Panc1 (cell line): Measurements from ENCODE around the gene RGMA. TPM values are rescaled to one million over a fixed set of nuclear protein-coding genes. Genes with fewer than 3 reads are reported as not detected.

ENCODE experiments used
- ATAC-seq: fragments of 200-7000 bp; cut with Tn5 transposase; 2 replicates; pipeline ENCODE4 v1.9.1; 2020; ENCODE audit warnings: mild to moderate bottlenecking, moderate library complexity
- BruUV-seq: library from RNA; stranded (reverse); fragments of 400-500 nt; replicated peaks from 2 replicates; lab custom pipeline; 2021; lab: Mats Ljungman, UMichigan
- CTCF ChIA-PET: fragments of 300-600 bp; sonication (Branson Sonifier 250); formaldehyde crosslinking; loops from one replicate; lab custom pipeline; 2022; ENCODE audit warnings: antibody characterized with exemption; lab: Charles Lee
- POLR2A ChIA-PET: fragments of 300-600 bp; sonication (Branson Sonifier 250); formaldehyde crosslinking; loops from one replicate; lab custom pipeline; 2022; ENCODE audit warnings: antibody characterized with exemption; lab: Charles Lee
- DNase-seq: peaks from one replicate; pipeline ENCODE4 v3.0.0-alpha.2; 2010; ENCODE audit warnings: low read depth, low spot score
- H3K27ac ChIP-seq: 2 replicates; pipeline ENCODE4 v1.5.1; 2011; ENCODE audit warnings: mild to moderate bottlenecking, low read length, inconsistent platforms
- H3K27me3 ChIP-seq: fragments of 200-500 bp; sonication (Bioruptor generic); 2 replicates; pipeline ENCODE4 v1.6.0; 2014; ENCODE audit warnings: low read length, inconsistent platforms; ENCODE audit not compliant: control insufficient read depth, insufficient read depth
- H3K36me3 ChIP-seq: fragments of 200-500 bp; sonication (Bioruptor generic); 2 replicates; pipeline ENCODE4 v1.5.1; 2014; ENCODE audit warnings: inconsistent platforms, mild to moderate bottlenecking, low read length, moderate library complexity; ENCODE audit not compliant: control insufficient read depth, insufficient read depth
- H3K4me1 ChIP-seq: 2 replicates; pipeline ENCODE4 v1.5.1; 2011; ENCODE audit warnings: inconsistent platforms, mild to moderate bottlenecking, low read length, moderate library complexity; ENCODE audit not compliant: control insufficient read depth, insufficient read depth
- H3K4me3 ChIP-seq, 2 experiments: 2 replicates each; pipeline ENCODE4 v1.5.1; 2011 to 2012; ENCODE audit warnings: low read depth in 2 of 2, low read length in 2 of 2, mild to moderate bottlenecking in 2 of 2, inconsistent platforms in 1 of 2, moderate library complexity in 1 of 2
- H3K9me3 ChIP-seq: fragments of 200-500 bp; sonication (Bioruptor generic); 2 replicates; pipeline ENCODE4 v1.5.1; 2014; ENCODE audit warnings: low read depth, mild to moderate bottlenecking, inconsistent platforms, low read length, moderate library complexity; ENCODE audit not compliant: control insufficient read depth, insufficient read depth
- CTCF ChIP-seq: fragments of 450-650 bp; IDR thresholded peaks from 2 replicates; pipeline ENCODE4 v1.5.1; 2017; ENCODE audit warnings: mild to moderate bottlenecking
- POLR2AphosphoS5 ChIP-seq: IDR thresholded peaks from 2 replicates; pipeline ENCODE4 v1.6.1; 2012; ENCODE audit warnings: mild to moderate bottlenecking, low read depth, low read length, moderate library complexity
- SIN3A ChIP-seq: IDR thresholded peaks from 2 replicates; pipeline ENCODE4 v1.6.1; 2012; ENCODE audit warnings: low read depth, mild to moderate bottlenecking, low read length, moderate library complexity, borderline replicate concordance; ENCODE audit not compliant: insufficient read depth
- TCF7L2 ChIP-seq: IDR thresholded peaks from 2 replicates; pipeline ENCODE4 v1.6.1; 2011; ENCODE audit warnings: mild to moderate bottlenecking, low read depth, low read length, inconsistent platforms
- in situ Hi-C: cut with HindIII; loops from 2 replicates; pipeline ENCODE4 v1.10.0; 2016; ENCODE audit warnings: low sequenced_read_pairs, low pct_unique_long_range_greater_than_20kb
- intact Hi-C: fragments of 100-400 bp; cut with micrococcal nuclease; formaldehyde crosslinking; loops from one replicate; pipeline ENCODE4 v1.10.0; 2022; ENCODE audit not compliant: unreplicated experiment
- total RNA-seq: library from RNA; stranded (reverse); gene quantifications from one replicate; pipeline ENCODE4 v1.2.1, GENCODE V29; 2021; ENCODE audit not compliant: unreplicated experiment
- TF ChIP-seq, protein P1 (sequence below), 2 experiments: IDR thresholded peaks; 2 replicates each; pipeline ENCODE4 v1.6.1; 2011 to 2012; ENCODE audit warnings: low read depth in 2 of 2, control low read depth in 1 of 2, low read length in 1 of 2, mild to moderate bottlenecking in 1 of 2, moderate library complexity in 1 of 2; ENCODE audit not compliant: insufficient read depth in 1 of 2

RGMA gene
- total RNA-seq, 1 experiment from 2014 or later, result 0.62 TPM

- peaks cover 47% of the 10 kb centered on the region for H3K27me3 ChIP-seq
- H3K36me3 ChIP-seq, result no peaks in the 10 kb centered on the region
- no peaks in the 10 kb centered on the region for H3K4me1 ChIP-seq
- CTCF ChIA-PET, result no interaction called here
- H3K9me3 ChIP-seq, result no peaks in the 10 kb centered on the region
- no peak overlapping the region for H3K4me3 ChIP-seq
- in situ Hi-C loops (no loop called here), intact Hi-C loops (no loop called here)
- H3K27ac ChIP-seq, result no peak overlapping the region
- TF ChIP-seq POLR2AphosphoS5 (no peak), TCF7L2 (no peak), CTCF (no peak), SIN3A (no peak)
- TF ChIP-seq, protein P1, sequence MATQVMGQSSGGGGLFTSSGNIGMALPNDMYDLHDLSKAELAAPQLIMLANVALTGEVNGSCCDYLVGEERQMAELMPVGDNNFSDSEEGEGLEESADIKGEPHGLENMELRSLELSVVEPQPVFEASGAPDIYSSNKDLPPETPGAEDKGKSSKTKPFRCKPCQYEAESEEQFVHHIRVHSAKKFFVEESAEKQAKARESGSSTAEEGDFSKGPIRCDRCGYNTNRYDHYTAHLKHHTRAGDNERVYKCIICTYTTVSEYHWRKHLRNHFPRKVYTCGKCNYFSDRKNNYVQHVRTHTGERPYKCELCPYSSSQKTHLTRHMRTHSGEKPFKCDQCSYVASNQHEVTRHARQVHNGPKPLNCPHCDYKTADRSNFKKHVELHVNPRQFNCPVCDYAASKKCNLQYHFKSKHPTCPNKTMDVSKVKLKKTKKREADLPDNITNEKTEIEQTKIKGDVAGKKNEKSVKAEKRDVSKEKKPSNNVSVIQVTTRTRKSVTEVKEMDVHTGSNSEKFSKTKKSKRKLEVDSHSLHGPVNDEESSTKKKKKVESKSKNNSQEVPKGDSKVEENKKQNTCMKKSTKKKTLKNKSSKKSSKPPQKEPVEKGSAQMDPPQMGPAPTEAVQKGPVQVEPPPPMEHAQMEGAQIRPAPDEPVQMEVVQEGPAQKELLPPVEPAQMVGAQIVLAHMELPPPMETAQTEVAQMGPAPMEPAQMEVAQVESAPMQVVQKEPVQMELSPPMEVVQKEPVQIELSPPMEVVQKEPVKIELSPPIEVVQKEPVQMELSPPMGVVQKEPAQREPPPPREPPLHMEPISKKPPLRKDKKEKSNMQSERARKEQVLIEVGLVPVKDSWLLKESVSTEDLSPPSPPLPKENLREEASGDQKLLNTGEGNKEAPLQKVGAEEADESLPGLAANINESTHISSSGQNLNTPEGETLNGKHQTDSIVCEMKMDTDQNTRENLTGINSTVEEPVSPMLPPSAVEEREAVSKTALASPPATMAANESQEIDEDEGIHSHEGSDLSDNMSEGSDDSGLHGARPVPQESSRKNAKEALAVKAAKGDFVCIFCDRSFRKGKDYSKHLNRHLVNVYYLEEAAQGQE (IDR thresholded peaks at IDR 0.05; ENCODE audit: insufficient read depth in 1 of 2, low read depth in 2 of 2, low read length in 1 of 2), result no peak
- BruUV-seq, result no TSS peak
- POLR2A ChIA-PET, result no interaction called here
- ATAC-seq (no peak), DNase-seq (no peak)
Measured at GRCh38 chr15:93080451-93080850, 8.6 kb downstream of the RGMA start.

- no peaks in the 10 kb centered on the region for H3K36me3 ChIP-seq
- no peak overlapping the region for H3K27ac ChIP-seq
- CTCF ChIA-PET, result interaction anchor here (2.9 kb wide), 1 partner anchor 11 kb away, joined by 12 read pairs; no protein-coding TSS in a partner anchor
- ATAC-seq, result no peak
- POLR2A ChIA-PET, result no interaction called here
- no TSS peak for BruUV-seq
- in situ Hi-C loops, result no loop called here
- intact Hi-C loops, result no loop called here
- H3K4me3 ChIP-seq, result no peak overlapping the region
- DNase-seq, result no peak
- TF ChIP-seq CTCF (no peak), SIN3A (no peak), TCF7L2 (no peak), POLR2AphosphoS5 (no peak)
- TF ChIP-seq, protein P1 (IDR thresholded peaks at IDR 0.05; ENCODE audit: insufficient read depth in 1 of 2, low read depth in 2 of 2, low read length in 1 of 2), result no peak
- no peaks in the 10 kb centered on the region for H3K9me3 ChIP-seq
- peaks cover 29% of the 10 kb centered on the region for H3K27me3 ChIP-seq
- peaks cover 4% of the 10 kb centered on the region for H3K4me1 ChIP-seq
Measured at GRCh38 chr15:93076875-93077274, 12.1 kb downstream of the RGMA start.
